Amniotic stem cell (primary cell): ENCODE measurements around the gene ABTB2.
"Not testable (repeated sequence)": the region's sequence is repeated elsewhere in the genome, so short reads cannot be mapped to it uniquely, and the experiment has no call there.

ENCODE experiments used
- DNase-seq: peaks from one replicate; lab custom pipeline; 2025; lab: John Stamatoyannopoulos, UW

ABTB2 gene

GRCh38 chr11:34185926-34186841, 171.6 kb downstream of the ABTB2 start:
- no peak for DNase-seq

GRCh38 chr11:34184505-34185015, 173.2 kb downstream of the ABTB2 start:
- no peak for DNase-seq

GRCh38 chr11:34183848-34184391, 173.9 kb downstream of the ABTB2 start:
- no peak for DNase-seq

- DNase-seq: no peak
Observed at GRCh38 chr11:34182921-34183685, 174.7 kb downstream of the ABTB2 start.

GRCh38 chr11:34182425-34182824, 175.4 kb downstream of the ABTB2 start:
- no peak for DNase-seq

GRCh38 chr11:34181856-34182405, 175.9 kb downstream of the ABTB2 start:
- no peak for DNase-seq

GRCh38 chr11:34181251-34181650, 176.6 kb downstream of the ABTB2 start:
- no peak for DNase-seq

- DNase-seq: not testable (repeated sequence)
Observed at GRCh38 chr11:34180814-34181165, 177.0 kb downstream of the ABTB2 start.

- DNase-seq: no peak
Observed at GRCh38 chr11:34180040-34180813, 177.6 kb downstream of the ABTB2 start.

- no peak for DNase-seq
Observed at GRCh38 chr11:34179026-34179675, 178.7 kb downstream of the ABTB2 start.

GRCh38 chr11:34178209-34178821, 179.5 kb downstream of the ABTB2 start:
- DNase-seq: no peak

- no peak for DNase-seq
Observed at GRCh38 chr11:34176751-34177209, 181.0 kb downstream of the ABTB2 start.

GRCh38 chr11:34175284-34176019, 182.4 kb downstream of the ABTB2 start:
- DNase-seq: no peak

GRCh38 chr11:34174412-34175041, 183.3 kb downstream of the ABTB2 start:
- peak; percentile 64 for DNase-seq

GRCh38 chr11:34173050-34173449, 184.8 kb downstream of the ABTB2 start:
- DNase-seq: no peak

- no peak for DNase-seq
Observed at GRCh38 chr11:34169686-34170085, 188.1 kb downstream of the ABTB2 start.

GRCh38 chr11:34168642-34169420, 189.0 kb downstream of the ABTB2 start:
- no peak for DNase-seq

- no peak for DNase-seq
Observed at GRCh38 chr11:34167961-34168360, 189.8 kb downstream of the ABTB2 start.
